ENCODE data around the gene CREB3. TPM values are rescaled to one million over a fixed set of nuclear protein-coding genes. Genes with fewer than 3 reads are reported as not detected.

CREB3 gene
- polyA plus RNA-seq, 1 donor from 2014 or later, result 88.4 TPM

DNA sequence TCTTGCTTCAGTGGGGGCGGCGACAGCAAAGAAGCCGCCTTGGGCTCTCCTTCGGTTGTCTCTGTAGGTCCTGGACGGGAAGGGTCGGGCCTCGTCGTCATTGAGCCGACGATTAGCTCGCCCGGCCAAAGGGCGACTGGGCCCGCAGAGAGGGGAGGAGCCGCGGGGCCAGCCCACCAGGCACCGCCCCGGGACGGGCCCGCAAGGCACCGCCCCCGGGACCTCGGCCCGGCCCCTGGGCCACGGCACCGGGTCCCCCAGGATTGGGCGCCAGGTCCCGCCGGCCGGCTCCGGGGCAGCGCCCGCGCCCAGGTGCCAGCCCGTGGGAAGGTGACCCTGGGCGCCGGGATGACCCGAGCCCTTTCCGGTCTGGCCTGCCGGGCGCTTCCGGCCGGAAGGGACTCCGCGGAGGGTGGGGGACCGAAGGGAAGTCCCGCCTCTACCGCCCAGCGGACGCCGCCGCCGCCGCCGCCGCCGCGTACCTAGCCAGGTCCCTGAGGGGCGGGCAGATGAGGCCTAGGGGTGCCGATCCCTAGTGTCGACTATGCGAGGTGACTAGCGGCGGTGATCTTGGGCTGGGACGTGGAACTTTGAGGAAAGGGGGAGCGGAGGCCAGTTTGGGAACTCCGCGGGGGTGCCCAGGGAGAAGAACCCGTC lies 16.5 kb downstream of the CREB3 start, which contains the start of the genes GBA2 and RGP1:
TSS of gene GBA2 (minus strand) at position 371 of the 657 bp plus-strand sequence. CDS start 524 bp downstream, outside the sequence.
TSS of gene RGP1 (plus strand) at position 430 of the 657 bp plus-strand sequence. CDS start 469 bp downstream, outside the sequence.
- Histone ChIP-seq H3K4me2 (ENCODE audit: low read length) (peak within 1 kb of the TSS; percentile 99), H3K36me3 (ENCODE audit: insufficient read depth, low read length) (peaks cover 1% of the 10 kb centered on the region), H2AFZ (ENCODE audit: low read depth, low read length) (peak within 1 kb of the TSS; percentile 75), H3K9ac (ENCODE audit: low read length) (peak within 1 kb of the TSS; percentile 88), H3K79me2 (replicated peaks; ENCODE audit: insufficient read depth, low read length) (peaks cover 38% of the 10 kb centered on the region), H3F3A (ENCODE audit: insufficient read depth, low read length, poor library complexity, severe bottlenecking) (no peaks in the 10 kb centered on the region), H3K27me3 (ENCODE audit: insufficient read depth, low read depth, low read length) (no peaks in the 10 kb centered on the region), H3K4me3 (ENCODE audit: low read length) (peak within 1 kb of the TSS; percentile 93), H3K27ac (ENCODE audit: low read length) (peak within 1 kb of the TSS; percentile 89), H3K9me2 (ENCODE audit: insufficient read depth, low read length) (no peaks in the 10 kb centered on the region), H3K9me3 (ENCODE audit: low read length) (no peaks in the 10 kb centered on the region), H4K20me1 (ENCODE audit: insufficient read depth) (no peaks in the 10 kb centered on the region)
- TF ChIP-seq, protein P1, sequence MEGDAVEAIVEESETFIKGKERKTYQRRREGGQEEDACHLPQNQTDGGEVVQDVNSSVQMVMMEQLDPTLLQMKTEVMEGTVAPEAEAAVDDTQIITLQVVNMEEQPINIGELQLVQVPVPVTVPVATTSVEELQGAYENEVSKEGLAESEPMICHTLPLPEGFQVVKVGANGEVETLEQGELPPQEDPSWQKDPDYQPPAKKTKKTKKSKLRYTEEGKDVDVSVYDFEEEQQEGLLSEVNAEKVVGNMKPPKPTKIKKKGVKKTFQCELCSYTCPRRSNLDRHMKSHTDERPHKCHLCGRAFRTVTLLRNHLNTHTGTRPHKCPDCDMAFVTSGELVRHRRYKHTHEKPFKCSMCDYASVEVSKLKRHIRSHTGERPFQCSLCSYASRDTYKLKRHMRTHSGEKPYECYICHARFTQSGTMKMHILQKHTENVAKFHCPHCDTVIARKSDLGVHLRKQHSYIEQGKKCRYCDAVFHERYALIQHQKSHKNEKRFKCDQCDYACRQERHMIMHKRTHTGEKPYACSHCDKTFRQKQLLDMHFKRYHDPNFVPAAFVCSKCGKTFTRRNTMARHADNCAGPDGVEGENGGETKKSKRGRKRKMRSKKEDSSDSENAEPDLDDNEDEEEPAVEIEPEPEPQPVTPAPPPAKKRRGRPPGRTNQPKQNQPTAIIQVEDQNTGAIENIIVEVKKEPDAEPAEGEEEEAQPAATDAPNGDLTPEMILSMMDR (IDR thresholded peaks at IDR 0.05; ENCODE audit: poor library complexity, severe bottlenecking), result no peak
- TF ChIP-seq, protein P2, sequence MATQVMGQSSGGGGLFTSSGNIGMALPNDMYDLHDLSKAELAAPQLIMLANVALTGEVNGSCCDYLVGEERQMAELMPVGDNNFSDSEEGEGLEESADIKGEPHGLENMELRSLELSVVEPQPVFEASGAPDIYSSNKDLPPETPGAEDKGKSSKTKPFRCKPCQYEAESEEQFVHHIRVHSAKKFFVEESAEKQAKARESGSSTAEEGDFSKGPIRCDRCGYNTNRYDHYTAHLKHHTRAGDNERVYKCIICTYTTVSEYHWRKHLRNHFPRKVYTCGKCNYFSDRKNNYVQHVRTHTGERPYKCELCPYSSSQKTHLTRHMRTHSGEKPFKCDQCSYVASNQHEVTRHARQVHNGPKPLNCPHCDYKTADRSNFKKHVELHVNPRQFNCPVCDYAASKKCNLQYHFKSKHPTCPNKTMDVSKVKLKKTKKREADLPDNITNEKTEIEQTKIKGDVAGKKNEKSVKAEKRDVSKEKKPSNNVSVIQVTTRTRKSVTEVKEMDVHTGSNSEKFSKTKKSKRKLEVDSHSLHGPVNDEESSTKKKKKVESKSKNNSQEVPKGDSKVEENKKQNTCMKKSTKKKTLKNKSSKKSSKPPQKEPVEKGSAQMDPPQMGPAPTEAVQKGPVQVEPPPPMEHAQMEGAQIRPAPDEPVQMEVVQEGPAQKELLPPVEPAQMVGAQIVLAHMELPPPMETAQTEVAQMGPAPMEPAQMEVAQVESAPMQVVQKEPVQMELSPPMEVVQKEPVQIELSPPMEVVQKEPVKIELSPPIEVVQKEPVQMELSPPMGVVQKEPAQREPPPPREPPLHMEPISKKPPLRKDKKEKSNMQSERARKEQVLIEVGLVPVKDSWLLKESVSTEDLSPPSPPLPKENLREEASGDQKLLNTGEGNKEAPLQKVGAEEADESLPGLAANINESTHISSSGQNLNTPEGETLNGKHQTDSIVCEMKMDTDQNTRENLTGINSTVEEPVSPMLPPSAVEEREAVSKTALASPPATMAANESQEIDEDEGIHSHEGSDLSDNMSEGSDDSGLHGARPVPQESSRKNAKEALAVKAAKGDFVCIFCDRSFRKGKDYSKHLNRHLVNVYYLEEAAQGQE (IDR thresholded peaks at IDR 0.05; ENCODE audit: borderline replicate concordance), result no peak
- TF ChIP-seq EP300 (conservative IDR thresholded peaks at IDR 0.05; ENCODE audit: poor library complexity, severe bottlenecking) (peak; percentile 30), TAF1 (IDR thresholded peaks at IDR 0.05; ENCODE audit: low read depth) (no peak), RAD21 (conservative IDR thresholded peaks at IDR 0.05) (no peak), MXI1 (conservative IDR thresholded peaks at IDR 0.05; ENCODE audit: poor library complexity, severe bottlenecking) (peak; percentile 66), POLR2AphosphoS5 (IDR thresholded peaks at IDR 0.05) (peak; percentile 84), EZH2 (IDR thresholded peaks at IDR 0.05; ENCODE audit: borderline replicate concordance, insufficient read depth, low read length, poor library complexity, severe bottlenecking) (no peak), SMC3 (conservative IDR thresholded peaks at IDR 0.05; ENCODE audit: poor library complexity) (no peak)

DNA sequence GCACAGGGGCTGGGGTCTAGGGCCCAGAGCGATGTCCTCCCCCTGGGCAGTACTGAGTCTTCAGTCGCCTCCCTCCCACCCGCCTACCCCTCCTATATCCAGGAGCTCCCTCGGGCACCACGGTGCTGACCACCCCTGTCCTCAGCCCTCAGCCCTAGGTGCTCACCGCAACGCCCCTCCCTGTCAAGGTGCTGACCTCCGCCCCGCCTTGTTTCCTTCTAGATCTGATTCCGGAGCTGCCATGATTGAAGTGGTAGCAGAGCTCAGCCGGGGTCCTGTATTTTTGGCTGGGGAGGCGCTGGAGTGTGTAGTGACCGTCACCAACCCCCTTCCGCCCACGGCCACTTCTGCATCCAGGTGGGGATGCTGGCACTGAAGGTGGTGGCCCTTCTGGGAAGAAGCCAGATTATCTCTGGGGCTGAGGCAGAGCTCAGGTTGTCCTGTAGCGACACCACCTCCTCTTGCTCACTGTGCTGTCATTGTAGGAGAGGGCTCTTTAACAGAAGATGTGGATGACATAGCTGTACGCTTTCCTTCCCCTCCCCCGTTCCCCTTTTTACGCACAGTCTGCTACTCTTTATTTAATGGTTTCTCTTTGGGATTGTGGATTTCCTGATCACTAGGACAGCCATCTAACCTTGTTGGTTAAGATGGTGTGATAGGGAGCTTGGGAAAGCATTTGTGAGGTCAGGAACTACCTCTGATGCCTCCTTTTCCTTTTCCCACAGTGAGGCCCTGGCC lies 17.2 kb downstream of the CREB3 start:
- TF ChIP-seq MXI1 (conservative IDR thresholded peaks at IDR 0.05; ENCODE audit: poor library complexity, severe bottlenecking), result no peak
- peak; percentile 82 for TF ChIP-seq POLR2AphosphoS5 (IDR thresholded peaks at IDR 0.05)
- TF ChIP-seq TAF1 (IDR thresholded peaks at IDR 0.05; ENCODE audit: low read depth), result peak; percentile 80
- no peak for TF ChIP-seq SMC3 (conservative IDR thresholded peaks at IDR 0.05; ENCODE audit: poor library complexity)
- TF ChIP-seq, protein P1 (IDR thresholded peaks at IDR 0.05; ENCODE audit: poor library complexity, severe bottlenecking), result no peak
- TF ChIP-seq, protein P2 (IDR thresholded peaks at IDR 0.05; ENCODE audit: borderline replicate concordance), result peak; percentile 56
- TF ChIP-seq EZH2 (IDR thresholded peaks at IDR 0.05; ENCODE audit: borderline replicate concordance, insufficient read depth, low read length, poor library complexity, severe bottlenecking), result no peak
- TF ChIP-seq EP300 (conservative IDR thresholded peaks at IDR 0.05; ENCODE audit: poor library complexity, severe bottlenecking), result peak; percentile 23
- TF ChIP-seq RAD21 (conservative IDR thresholded peaks at IDR 0.05), result no peak
- H3K27ac ChIP-seq (ENCODE audit: low read length), result peak overlapping the region; percentile 89
- no peaks in the 10 kb centered on the region for H3K9me2 ChIP-seq (ENCODE audit: insufficient read depth, low read length)
- H3K4me2 ChIP-seq (ENCODE audit: low read length), result peak overlapping the region; percentile 90
- H3F3A ChIP-seq (ENCODE audit: insufficient read depth, low read length, poor library complexity, severe bottlenecking), result no peaks in the 10 kb centered on the region
- H3K27me3 ChIP-seq (ENCODE audit: insufficient read depth, low read depth, low read length), result no peaks in the 10 kb centered on the region
- H3K36me3 ChIP-seq (ENCODE audit: insufficient read depth, low read length), result peaks cover 6% of the 10 kb centered on the region
- H3K9me3 ChIP-seq (ENCODE audit: low read length), result no peaks in the 10 kb centered on the region
- H3K79me2 ChIP-seq (replicated peaks; ENCODE audit: insufficient read depth, low read length), result peaks cover 38% of the 10 kb centered on the region
- peak overlapping the region; percentile 88 for H3K9ac ChIP-seq (ENCODE audit: low read length)
- H2AFZ ChIP-seq (ENCODE audit: low read depth, low read length), result peak overlapping the region; percentile 75
- peak overlapping the region; percentile 93 for H3K4me3 ChIP-seq (ENCODE audit: low read length)
- H4K20me1 ChIP-seq (ENCODE audit: insufficient read depth), result no peaks in the 10 kb centered on the region

Data from neural cell (in vitro differentiated cells).